Lower leg skin (tissue), 3 donors: ENCODE results near the gene DMD.

Experiments
- POLR2A ChIP-seq, 2 donors: fragments of 450-650 bp; IDR thresholded peaks; one replicate each; pipeline ENCODE4 v1.6.1; 2016 to 2017; ENCODE audit warnings: antibody characterized with exemption in 2 of 2, mild to moderate bottlenecking in 1 of 2, moderate library complexity in 1 of 2
- TF ChIP-seq, protein P1 (sequence below), 3 donors: fragments of 450-650 bp; IDR thresholded peaks; one replicate each; pipeline ENCODE4 v1.5.1; 2016; ENCODE audit warnings: antibody characterized with exemption in 3 of 3, mild to moderate bottlenecking in 3 of 3, moderate library complexity in 2 of 3

DNA sequence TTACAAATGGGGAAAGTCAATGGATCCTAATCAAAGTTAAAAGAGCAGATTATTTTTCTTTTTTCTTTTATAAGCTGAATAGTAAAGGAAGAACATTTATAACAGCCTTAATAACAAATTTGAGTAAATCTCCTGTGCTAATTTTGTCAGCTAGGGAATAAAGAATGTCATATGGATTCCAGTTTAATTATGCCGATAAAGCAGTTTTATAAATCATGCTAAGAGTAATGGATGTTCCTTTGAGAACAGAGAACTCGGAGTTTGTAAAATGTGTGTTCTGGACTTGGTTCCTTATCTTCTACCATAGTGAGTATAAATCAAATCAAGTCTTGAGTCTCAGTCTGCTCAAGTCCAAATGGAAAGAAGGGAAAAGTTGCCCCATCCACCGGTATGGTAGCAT is 1959.2 kb downstream of the DMD start:
- TF ChIP-seq, protein P1, sequence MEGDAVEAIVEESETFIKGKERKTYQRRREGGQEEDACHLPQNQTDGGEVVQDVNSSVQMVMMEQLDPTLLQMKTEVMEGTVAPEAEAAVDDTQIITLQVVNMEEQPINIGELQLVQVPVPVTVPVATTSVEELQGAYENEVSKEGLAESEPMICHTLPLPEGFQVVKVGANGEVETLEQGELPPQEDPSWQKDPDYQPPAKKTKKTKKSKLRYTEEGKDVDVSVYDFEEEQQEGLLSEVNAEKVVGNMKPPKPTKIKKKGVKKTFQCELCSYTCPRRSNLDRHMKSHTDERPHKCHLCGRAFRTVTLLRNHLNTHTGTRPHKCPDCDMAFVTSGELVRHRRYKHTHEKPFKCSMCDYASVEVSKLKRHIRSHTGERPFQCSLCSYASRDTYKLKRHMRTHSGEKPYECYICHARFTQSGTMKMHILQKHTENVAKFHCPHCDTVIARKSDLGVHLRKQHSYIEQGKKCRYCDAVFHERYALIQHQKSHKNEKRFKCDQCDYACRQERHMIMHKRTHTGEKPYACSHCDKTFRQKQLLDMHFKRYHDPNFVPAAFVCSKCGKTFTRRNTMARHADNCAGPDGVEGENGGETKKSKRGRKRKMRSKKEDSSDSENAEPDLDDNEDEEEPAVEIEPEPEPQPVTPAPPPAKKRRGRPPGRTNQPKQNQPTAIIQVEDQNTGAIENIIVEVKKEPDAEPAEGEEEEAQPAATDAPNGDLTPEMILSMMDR (IDR thresholded peaks at IDR 0.05) = no peak
- TF ChIP-seq POLR2A (IDR thresholded peaks at IDR 0.05) = no peak
